ENCODE measurements around the gene ARHGAP26.

ARHGAP26 gene

GRCh38 chr5:143025971-143026370, 255.8 kb downstream of the ARHGAP26 start:
- DNase-seq = peak; percentile 28

DNA sequence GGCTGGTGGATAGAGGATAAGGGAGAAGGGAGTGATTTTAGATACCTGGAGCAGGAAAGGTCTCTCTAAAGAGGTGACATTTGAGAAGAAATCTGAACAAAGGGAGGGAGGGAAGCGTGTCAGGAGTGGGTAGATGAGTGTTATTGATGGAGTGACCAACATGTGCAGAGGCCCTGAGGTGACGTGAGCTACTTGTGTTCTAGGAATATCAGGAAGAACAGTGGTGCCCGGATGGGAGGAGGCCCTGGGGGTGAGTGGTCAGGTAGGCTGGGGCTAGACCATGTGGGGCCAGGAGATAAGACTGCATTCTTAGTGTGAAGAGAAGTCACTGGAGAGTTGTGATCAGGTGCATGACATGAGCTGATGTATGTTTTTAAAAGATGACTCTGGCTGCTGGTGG, 256.2 kb downstream of the ARHGAP26 start:
- peak; percentile 46 for DNase-seq

GRCh38 chr5:143029293-143029692, 259.1 kb downstream of the ARHGAP26 start:
- DNase-seq = no peak

DNA sequence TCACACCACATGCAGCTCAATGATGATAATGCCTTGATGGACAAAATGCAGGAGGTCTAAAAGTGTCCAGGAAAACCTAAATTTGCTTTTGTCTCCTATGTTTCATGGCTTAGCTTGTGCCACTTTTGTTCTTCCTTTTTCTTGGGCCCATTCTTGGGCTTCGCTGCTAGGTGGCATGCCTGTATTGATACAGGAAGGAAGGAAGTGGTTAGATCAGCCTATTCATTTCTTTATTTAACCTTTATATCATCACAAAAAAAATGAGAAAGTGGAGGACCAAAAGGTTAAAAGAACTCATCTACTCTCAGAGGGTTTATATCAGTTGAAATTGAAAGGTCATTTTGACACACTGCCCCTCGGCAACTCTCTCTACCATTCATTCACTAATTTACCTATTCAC, 260.2 kb downstream of the ARHGAP26 start:
- no peak for DNase-seq

DNA sequence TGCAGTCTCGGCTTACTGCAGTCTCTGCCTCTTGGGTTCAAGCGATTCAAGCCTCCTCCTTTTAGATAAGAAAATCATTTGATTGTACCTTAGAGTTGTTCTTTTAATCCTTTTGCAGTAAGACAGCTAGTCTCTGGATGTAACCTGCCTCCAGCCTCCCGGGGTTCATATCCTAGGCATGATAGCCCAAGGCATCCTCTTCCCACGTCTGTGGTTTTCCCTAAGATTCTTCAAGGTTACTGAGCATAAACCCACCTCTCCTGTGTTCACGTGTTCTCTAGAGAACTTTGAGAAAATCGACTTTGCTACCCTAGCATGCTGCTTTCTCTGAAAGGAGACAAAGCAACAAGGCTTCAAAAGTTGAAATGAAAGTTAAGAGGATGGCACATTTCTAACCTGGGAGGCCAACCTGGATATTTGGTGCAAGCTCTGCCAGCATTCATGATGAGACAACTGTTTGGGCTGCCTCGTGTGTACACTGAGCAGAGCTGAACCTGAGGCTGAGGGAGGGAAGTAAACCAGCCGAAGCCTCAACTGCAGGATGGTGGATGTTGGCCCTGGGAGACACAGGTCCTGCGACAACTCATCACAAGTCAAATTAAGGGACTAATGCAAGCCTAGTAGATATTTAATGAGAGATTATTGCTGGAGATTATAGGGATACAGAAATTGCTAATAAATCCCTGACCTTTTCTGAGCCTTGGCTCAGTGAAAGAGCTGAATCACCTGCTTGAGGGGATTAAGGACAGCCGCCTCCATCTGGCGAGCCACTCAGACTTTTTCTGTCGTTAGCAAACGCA, 261.8 kb downstream of the ARHGAP26 start:
- DNase-seq = no peak

GRCh38 chr5:143032581-143032836, 262.3 kb downstream of the ARHGAP26 start:
- DNase-seq = no peak

- no peak for DNase-seq
These were observed 263.5 kb downstream of the ARHGAP26 start for GRCh38 chr5:143033535-143034250.

GRCh38 chr5:143036146-143036927, 266.2 kb downstream of the ARHGAP26 start:
- no peak for DNase-seq

DNA sequence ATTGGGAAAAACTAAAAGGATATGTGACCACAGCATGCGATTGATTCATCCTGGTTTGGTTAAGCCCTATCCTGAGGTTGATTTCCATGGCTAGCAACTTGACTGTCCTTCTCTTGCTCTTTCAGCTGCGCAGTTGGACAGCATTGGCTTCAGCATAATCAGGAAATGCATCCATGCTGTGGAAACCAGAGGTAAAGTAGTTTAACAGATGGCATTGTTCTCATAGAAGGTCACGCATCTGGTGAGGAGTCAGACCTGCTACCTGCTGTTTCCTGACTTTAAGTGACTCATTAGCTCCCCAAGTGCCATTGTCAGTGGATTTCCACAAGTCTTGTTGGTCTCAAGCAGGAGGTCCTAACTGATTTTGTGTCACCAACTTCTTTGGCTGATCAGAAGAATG, 266.9 kb downstream of the ARHGAP26 start:
- peak; percentile 45 for DNase-seq

GRCh38 chr5:143037708-143038107, 267.5 kb downstream of the ARHGAP26 start:
- DNase-seq = no peak

DNA sequence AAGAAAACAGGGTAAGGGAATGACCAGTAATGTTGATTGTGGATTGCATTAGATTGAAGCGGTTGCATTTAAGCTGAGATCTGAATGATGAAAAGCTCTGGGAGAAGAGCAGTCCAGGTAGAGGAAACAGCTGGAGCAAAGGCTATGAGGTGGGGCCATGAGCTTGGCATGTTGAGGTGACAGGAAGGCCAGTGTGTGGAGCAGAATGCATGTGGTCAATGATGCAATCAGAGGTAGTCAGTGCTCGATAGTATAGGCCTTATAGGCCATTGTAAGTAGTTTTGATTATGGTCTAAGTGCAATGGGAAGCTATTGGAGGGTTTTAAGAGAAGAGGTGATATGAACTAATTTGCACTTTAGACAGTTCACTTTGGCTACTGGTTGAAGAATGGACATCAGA, 270.4 kb downstream of the ARHGAP26 start:
- no peak for DNase-seq

DNA sequence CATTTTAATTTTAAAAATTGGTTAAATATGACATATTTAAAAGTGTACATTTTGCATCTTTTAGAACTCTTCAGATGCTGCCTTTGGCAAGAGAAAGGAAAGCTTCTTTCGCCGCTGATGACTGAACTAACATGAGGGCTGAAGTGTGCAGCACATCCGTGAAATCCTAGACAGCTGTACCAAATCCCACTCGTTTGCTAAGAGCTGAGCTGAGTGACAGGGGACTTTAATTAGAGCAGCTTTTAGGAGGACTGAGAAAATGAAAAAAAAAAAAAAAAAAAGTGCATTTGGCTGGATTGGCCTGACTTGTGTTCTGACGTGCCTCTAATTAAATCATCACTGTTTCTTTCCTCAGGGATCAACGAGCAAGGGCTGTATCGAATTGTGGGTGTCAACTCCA, 271.3 kb downstream of the ARHGAP26 start:
- DNase-seq = no peak

DNA sequence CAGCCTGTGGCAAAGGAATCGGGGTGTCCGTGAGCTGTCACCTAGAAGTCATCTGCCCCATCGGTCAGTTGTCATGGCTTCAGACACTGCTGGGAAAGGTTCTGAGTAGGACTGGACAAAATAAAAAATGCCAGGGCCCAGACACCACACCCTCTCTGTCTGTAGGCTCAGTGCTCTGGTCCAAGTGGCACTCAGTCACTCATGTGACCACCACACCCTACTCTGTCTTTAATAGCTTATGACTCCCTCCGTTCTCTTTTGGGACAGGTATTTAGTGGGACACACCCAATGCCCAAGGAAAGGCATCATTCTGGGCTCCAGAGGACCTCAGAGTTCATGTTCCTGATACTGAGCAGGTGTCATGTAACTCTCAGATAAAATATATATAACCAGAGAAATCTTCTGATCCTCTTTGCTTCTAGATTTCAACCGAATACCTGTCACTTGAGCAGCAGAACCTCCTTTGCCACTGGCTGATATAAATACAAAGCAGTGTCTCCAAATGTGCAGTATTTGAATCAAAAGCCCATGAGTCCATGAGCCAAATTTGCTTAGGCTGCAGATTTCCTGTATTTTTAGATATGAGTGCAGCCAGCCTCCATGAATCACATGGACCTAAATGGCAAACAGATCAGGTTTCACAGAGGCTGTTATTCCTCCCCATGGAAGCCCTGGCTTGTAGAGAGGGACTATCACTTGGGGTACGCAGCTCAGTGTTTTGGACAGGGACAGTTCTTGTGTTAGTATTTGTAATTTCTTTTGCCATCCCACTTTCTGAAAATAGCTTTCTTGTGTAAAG, 272.0 kb downstream of the ARHGAP26 start:
- peak; percentile 55 for DNase-seq

GRCh38 chr5:143044265-143044664, 274.1 kb downstream of the ARHGAP26 start:
- no peak for DNase-seq

DNA sequence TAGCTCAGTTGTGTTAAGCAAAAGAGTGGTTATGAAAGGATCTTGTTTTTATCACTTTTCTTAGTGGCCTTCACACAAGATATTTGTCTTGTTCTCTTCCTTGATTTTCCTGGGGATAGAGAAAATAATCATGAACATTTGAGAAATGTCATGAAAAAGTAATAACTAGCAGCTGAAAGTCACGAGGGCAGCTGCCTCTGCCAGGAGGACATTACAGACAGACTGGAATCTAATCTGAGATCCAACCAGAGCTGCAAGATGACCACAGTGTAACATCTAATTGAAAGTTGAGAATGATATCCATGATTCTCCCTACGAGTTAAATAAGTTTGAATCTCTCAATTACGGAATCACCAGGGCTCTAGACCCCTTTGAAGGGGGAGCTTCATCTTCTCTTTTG, 274.9 kb downstream of the ARHGAP26 start:
- DNase-seq = no peak

DNA sequence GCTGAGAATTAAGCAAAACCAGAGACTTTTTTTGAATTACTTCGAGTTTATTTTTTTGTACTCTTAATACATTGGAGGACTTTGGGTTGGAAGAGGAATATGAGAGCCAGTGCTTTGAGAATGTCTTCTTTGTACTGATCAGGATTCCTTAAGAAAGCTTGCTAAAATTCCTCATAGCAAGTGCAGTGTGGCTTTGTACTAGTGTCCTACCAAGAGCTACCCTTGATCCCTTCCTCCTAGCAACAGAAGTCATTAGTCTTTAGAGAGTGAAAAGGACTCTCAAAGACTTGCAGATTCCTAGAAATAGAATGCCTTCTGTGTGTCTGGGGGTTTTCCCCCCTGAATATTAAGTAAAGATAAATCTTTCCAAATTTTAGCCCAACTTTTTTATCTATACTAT, 276.1 kb downstream of the ARHGAP26 start:
- no peak for DNase-seq

GRCh38 chr5:143047091-143047490, 276.9 kb downstream of the ARHGAP26 start:
- no peak for DNase-seq

DNA sequence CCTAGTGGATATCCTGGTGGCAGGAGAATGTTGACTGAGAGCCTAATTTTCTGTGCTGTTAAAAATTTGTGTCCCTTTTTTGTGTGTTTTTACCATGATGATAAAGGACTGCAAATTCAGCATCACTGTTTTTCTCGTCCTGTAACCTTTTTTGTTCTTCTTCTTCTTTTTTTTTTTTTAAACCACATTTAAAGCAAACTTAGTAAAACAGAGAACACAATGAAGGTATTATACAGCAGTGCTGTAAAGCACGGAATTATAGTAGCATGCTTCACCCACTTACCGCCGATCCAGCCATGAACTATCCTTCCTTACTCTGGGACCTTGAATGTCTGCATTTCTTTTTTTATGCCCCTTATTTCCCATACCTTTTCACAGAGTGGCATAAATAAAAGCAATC, 280.0 kb downstream of the ARHGAP26 start:
- DNase-seq = no peak

GRCh38 chr5:143051244-143052058, 281.3 kb downstream of the ARHGAP26 start:
- peak; percentile 89 for DNase-seq

- no peak for DNase-seq
These were observed 282.9 kb downstream of the ARHGAP26 start for GRCh38 chr5:143052967-143053682.

GRCh38 chr5:143053780-143054179, 283.6 kb downstream of the ARHGAP26 start:
- DNase-seq = no peak
